ENCODE measurements around the gene AMFR. TPM values are rescaled to one million over a fixed set of nuclear protein-coding genes. Genes with fewer than 3 reads are reported as not detected.
A peak's percentile ranks its signal among the peaks of the same experiment; 100 is the strongest.

Gene AMFR
- 124 TPM for total RNA-seq

- DNase-seq = peak; percentile 91
Measured at GRCh38 chr16:56425439-56425832, at the start of gene AMFR. Gene AMFR, minus strand, starts transcription at chr16:56425545. Its CDS starts 218 bp downstream, at chr16:56425327.

GRCh38 chr16:56470666-56471065 lies 45.3 kb upstream of the AMFR start:
- DNase-seq = no peak

- no peak for DNase-seq
Measured at GRCh38 chr16:56470232-56470631, 44.9 kb upstream of the AMFR start.

GRCh38 chr16:56469748-56470147 lies 44.4 kb upstream of the AMFR start:
- DNase-seq = no peak

- DNase-seq = no peak
Measured at GRCh38 chr16:56468800-56469199, 43.5 kb upstream of the AMFR start.

GRCh38 chr16:56466344-56466743 lies 41.0 kb upstream of the AMFR start:
- no peak for DNase-seq

- no peak for DNase-seq
Measured at GRCh38 chr16:56463153-56463552, 37.8 kb upstream of the AMFR start.

- no peak for DNase-seq
Measured at GRCh38 chr16:56462064-56462796, 36.9 kb upstream of the AMFR start.

GRCh38 chr16:56460101-56460500 lies 34.8 kb upstream of the AMFR start:
- no peak for DNase-seq

- no peak for DNase-seq
Measured at GRCh38 chr16:56457927-56458470, 32.7 kb upstream of the AMFR start.

- DNase-seq = peak; percentile 57
Measured at GRCh38 chr16:56451753-56452689, 26.7 kb upstream of the AMFR start.

- peak; percentile 99 for DNase-seq
Measured at GRCh38 chr16:56450986-56451752, 25.8 kb upstream of the AMFR start, which contains the start of the genes NUDT21 and OGFOD1. Gene NUDT21, minus strand, starts transcription at chr16:56451332. Its CDS starts 130 bp downstream, at chr16:56451202. Gene OGFOD1, plus strand, starts transcription at chr16:56451554. Its CDS starts 59 bp downstream, at chr16:56451613.

- DNase-seq = no peak
Measured at GRCh38 chr16:56450275-56450985, 25.1 kb upstream of the AMFR start.

GRCh38 chr16:56448005-56448404 lies 22.7 kb upstream of the AMFR start:
- DNase-seq = no peak

GRCh38 chr16:56447286-56447685 lies 21.9 kb upstream of the AMFR start:
- DNase-seq = no peak

GRCh38 chr16:56438038-56438437 lies 12.7 kb upstream of the AMFR start:
- DNase-seq = no peak

- DNase-seq = no peak
Measured at GRCh38 chr16:56436258-56436657, 10.9 kb upstream of the AMFR start.

GRCh38 chr16:56428091-56428490 lies 2.7 kb upstream of the AMFR start:
- DNase-seq = no peak

- no peak for DNase-seq
Measured at GRCh38 chr16:56426585-56426984, 1.2 kb upstream of the AMFR start.

- DNase-seq = peak; percentile 48
Measured at GRCh38 chr16:56424791-56425438, 430 bp downstream of the AMFR start.

GRCh38 chr16:56424404-56424764 lies 961 bp downstream of the AMFR start:
- peak; percentile 22 for DNase-seq

Measured in tongue (tissue), 2 donors.